Type B pancreatic cell (in vitro differentiated cells): ENCODE measurements around the gene ACOT9. TPM values are rescaled to one million over a fixed set of nuclear protein-coding genes. Genes with fewer than 3 reads are reported as not detected.
"Not testable (repeated sequence)": the region's sequence is repeated elsewhere in the genome, so short reads cannot be mapped to it uniquely, and the experiment has no call there.

Experiments used
- DNase-seq: peaks from one replicate; pipeline ENCODE4 v3.0.0; 2021; ENCODE audit warnings: mixed read lengths; ENCODE audit not compliant: unreplicated experiment; ENCODE audit errors: extremely low spot score
- H3K27ac Mint-ChIP-seq: 2 replicates; pipeline ENCODE4 v1.8.0; 2021; ENCODE audit warnings: mild to moderate bottlenecking, mixed read lengths
- H3K27me3 Mint-ChIP-seq: 2 replicates; pipeline ENCODE4 v1.8.0; 2021; ENCODE audit warnings: mixed read lengths
- H3K36me3 Mint-ChIP-seq: 2 replicates; pipeline ENCODE4 v1.8.0; 2021; ENCODE audit warnings: mixed read lengths
- H3K4me1 Mint-ChIP-seq: one replicate; pipeline ENCODE4 v1.8.0; 2021; ENCODE audit warnings: mixed read lengths; ENCODE audit not compliant: unreplicated experiment
- H3K4me3 Mint-ChIP-seq: 2 replicates; pipeline ENCODE4 v1.8.0; 2021; ENCODE audit warnings: mild to moderate bottlenecking, mixed read lengths
- H3K9me3 Mint-ChIP-seq: 2 replicates; pipeline ENCODE4 v1.8.0; 2021; ENCODE audit warnings: mixed read lengths
- CTCF ChIP-seq: fragments of 200-600 bp; sonication (generic); conservative IDR thresholded peaks from 2 replicates; pipeline ENCODE4 v1.5.0; 2021; ENCODE audit warnings: antibody characterized with exemption, mild to moderate bottlenecking
- total RNA-seq: library from RNA; stranded (reverse); gene quantifications from 2 replicates; pipeline ENCODE4 v1.2.1, GENCODE V29; 2021; ENCODE audit warnings: low replicate concordance

The ACOT9 gene
- total RNA-seq, 1 donor from 2014 or later = 37.9 TPM

GRCh38 chrX:23749129-23749528 lies 6.1 kb upstream of the ACOT9 start:
- TF ChIP-seq CTCF = no peak
- no peaks in the 10 kb centered on the region for H3K27me3 Mint-ChIP-seq
- H3K4me3 Mint-ChIP-seq = no peak overlapping the region
- H3K4me1 Mint-ChIP-seq = no peaks in the 10 kb centered on the region
- no peaks in the 10 kb centered on the region for H3K36me3 Mint-ChIP-seq
- DNase-seq = no peak
- no peak overlapping the region for H3K27ac Mint-ChIP-seq
- H3K9me3 Mint-ChIP-seq = no peaks in the 10 kb centered on the region

GRCh38 chrX:23745786-23746185 lies 2.7 kb upstream of the ACOT9 start:
- Mint-ChIP-seq H3K4me3 (no peak overlapping the region), H3K27ac (no peak overlapping the region), H3K9me3 (no peaks in the 10 kb centered on the region), H3K36me3 (peaks cover under 1% of the 10 kb centered on the region), H3K4me1 (peaks cover under 1% of the 10 kb centered on the region), H3K27me3 (no peaks in the 10 kb centered on the region)
- DNase-seq = no peak
- TF ChIP-seq CTCF = no peak

GRCh38 chrX:23743623-23743971 lies 521 bp upstream of the ACOT9 start:
- peak overlapping the region; percentile 90 for H3K4me3 Mint-ChIP-seq
- H3K9me3 Mint-ChIP-seq, H3K4me1 Mint-ChIP-seq, H3K27me3 Mint-ChIP-seq, DNase-seq, H3K36me3 Mint-ChIP-seq: not testable (repeated sequence)
- H3K27ac Mint-ChIP-seq = peak overlapping the region; percentile 96

- Mint-ChIP-seq H3K4me1 (peaks cover 4% of the 10 kb centered on the region), H3K9me3 (no peaks in the 10 kb centered on the region), H3K27me3 (no peaks in the 10 kb centered on the region), H3K36me3 (peaks cover 4% of the 10 kb centered on the region), H3K27ac (peak overlapping the region; percentile 96), H3K4me3 (peak overlapping the region; percentile 90)
- no peak for TF ChIP-seq CTCF
- no peak for DNase-seq
These were observed 841 bp downstream of the ACOT9 start for GRCh38 chrX:23742174-23742696.

- DNase-seq = no peak
- Mint-ChIP-seq H3K36me3 (peaks cover 4% of the 10 kb centered on the region), H3K27ac (no peak overlapping the region), H3K4me3 (no peak overlapping the region), H3K9me3 (no peaks in the 10 kb centered on the region), H3K27me3 (no peaks in the 10 kb centered on the region), H3K4me1 (peaks cover 4% of the 10 kb centered on the region)
- TF ChIP-seq CTCF = no peak
These were observed 5.7 kb downstream of the ACOT9 start for GRCh38 chrX:23737413-23737812.

- no peak overlapping the region for H3K4me3 Mint-ChIP-seq
- no peak for TF ChIP-seq CTCF
- H3K27ac Mint-ChIP-seq = no peak overlapping the region
- H3K9me3 Mint-ChIP-seq = no peaks in the 10 kb centered on the region
- H3K27me3 Mint-ChIP-seq = no peaks in the 10 kb centered on the region
- H3K4me1 Mint-ChIP-seq = peaks cover 4% of the 10 kb centered on the region
- DNase-seq = no peak
- H3K36me3 Mint-ChIP-seq = peaks cover 4% of the 10 kb centered on the region
These were observed 7.0 kb downstream of the ACOT9 start for GRCh38 chrX:23736030-23736429.
